WTC11 (cell line): Measurements from ENCODE around the gene AGPAT3. TPM values are rescaled to one million over a fixed set of nuclear protein-coding genes. Genes with fewer than 3 reads are reported as not detected.
"Not testable (repeated sequence)": the region's sequence is repeated elsewhere in the genome, so short reads cannot be mapped to it uniquely, and the experiment has no call there.

Source experiments
- ATAC-seq: fragments of 200-7000 bp; cut with Tn5 transposase; 2 replicates; pipeline ENCODE4 v1.10.0; 2021; ENCODE audit warnings: mild to moderate bottlenecking, moderate library complexity
- CTCF ChIA-PET: fragments of 300-600 bp; sonication (Branson Sonifier 250); formaldehyde crosslinking; loops from one replicate; lab custom pipeline; 2021; ENCODE audit warnings: antibody characterized with exemption; lab: Charles Lee
- POLR2A ChIA-PET: fragments of 350-600 bp; sonication (Branson Sonifier 250); formaldehyde crosslinking; loops from one replicate; lab custom pipeline; 2021; ENCODE audit warnings: antibody characterized with exemption; lab: Charles Lee
- DNase-seq: peaks from one replicate; pipeline ENCODE4 v3.0.0; 2021; ENCODE audit warnings: low spot score
- H3K27ac Mint-ChIP-seq: 2 replicates; pipeline ENCODE4 v1.8.0; 2021; ENCODE audit warnings: mixed read lengths
- H3K27me3 Mint-ChIP-seq: 2 replicates; pipeline ENCODE4 v1.8.0; 2021; ENCODE audit warnings: low read depth, mild to moderate bottlenecking, moderate library complexity, mixed read lengths
- H3K36me3 Mint-ChIP-seq: 2 replicates; pipeline ENCODE4 v1.8.0; 2021; ENCODE audit warnings: mixed read lengths
- H3K4me1 Mint-ChIP-seq: 2 replicates; pipeline ENCODE4 v1.8.0; 2022; ENCODE audit warnings: mixed read lengths
- H3K4me3 Mint-ChIP-seq: 2 replicates; pipeline ENCODE4 v1.8.0; 2021; ENCODE audit warnings: mild to moderate bottlenecking, moderate library complexity, mixed read lengths
- H3K9me3 Mint-ChIP-seq: 2 replicates; pipeline ENCODE4 v1.8.0; 2021; ENCODE audit warnings: mixed read lengths
- CREM ChIP-seq: sonication (generic); formaldehyde crosslinking; IDR thresholded peaks from 2 replicates; pipeline ENCODE4 v1.8.1; 2022; ENCODE audit warnings: mild to moderate bottlenecking, missing genetic modification reagents, moderate library complexity
- EMX1 ChIP-seq: fragments of 250-450 bp; sonication (Bioruptor Pico); IDR thresholded peaks from 2 replicates; pipeline ENCODE4 v1.8.0; 2021; ENCODE audit warnings: mild to moderate bottlenecking
- FOXK1 ChIP-seq: sonication (generic); formaldehyde crosslinking; IDR thresholded peaks from 2 replicates; pipeline ENCODE4 v1.8.0; 2022; ENCODE audit warnings: mild to moderate bottlenecking, moderate library complexity, missing genetic modification reagents
- GABPB1 ChIP-seq: sonication (generic); formaldehyde crosslinking; IDR thresholded peaks from 2 replicates; pipeline ENCODE4 v1.8.1; 2023; ENCODE audit warnings: mild to moderate bottlenecking, missing genetic modification reagents
- GRHL2 ChIP-seq: fragments of 250-450 bp; sonication (Bioruptor Pico); IDR thresholded peaks from 2 replicates; pipeline ENCODE4 v1.8.0; 2022; ENCODE audit warnings: mild to moderate bottlenecking, moderate library complexity; ENCODE audit not compliant: insufficient replicate concordance, severe bottlenecking
- HMGXB4 ChIP-seq: sonication (generic); formaldehyde crosslinking; IDR thresholded peaks from 2 replicates; pipeline ENCODE4 v1.8.1; 2023; ENCODE audit warnings: mild to moderate bottlenecking, moderate library complexity, missing genetic modification reagents
- IRF1 ChIP-seq: sonication (generic); formaldehyde crosslinking; IDR thresholded peaks from 2 replicates; pipeline ENCODE4 v1.8.0; 2023; ENCODE audit warnings: missing genetic modification reagents
- MXD4 ChIP-seq: fragments of 250-450 bp; sonication (Bioruptor Pico); IDR thresholded peaks from 2 replicates; pipeline ENCODE4 v1.8.0; 2021; ENCODE audit warnings: mild to moderate bottlenecking, moderate library complexity, borderline replicate concordance
- TEAD1 ChIP-seq: sonication (generic); formaldehyde crosslinking; IDR thresholded peaks from 2 replicates; pipeline ENCODE4 v1.8.0; 2022; ENCODE audit warnings: mild to moderate bottlenecking, missing genetic modification reagents
- TP53 ChIP-seq: sonication (generic); formaldehyde crosslinking; IDR thresholded peaks from 2 replicates; pipeline ENCODE4 v1.8.1; 2023; ENCODE audit warnings: mild to moderate bottlenecking, missing genetic modification reagents
- ZNF138 ChIP-seq: sonication (generic); formaldehyde crosslinking; conservative IDR thresholded peaks from 2 replicates; pipeline ENCODE4 v1.8.1; 2022; ENCODE audit warnings: mild to moderate bottlenecking, moderate library complexity, missing genetic modification reagents
- ZNF219 ChIP-seq: sonication (generic); formaldehyde crosslinking; IDR thresholded peaks from 2 replicates; pipeline ENCODE4 v1.8.0; 2023; ENCODE audit warnings: missing genetic modification reagents, mild to moderate bottlenecking, borderline replicate concordance
- total RNA-seq: library from RNA; stranded (reverse); gene quantifications from 3 replicates; pipeline ENCODE4 v1.2.3, GENCODE V29; 2021
- TF ChIP-seq, protein P1 (sequence below): fragments of 250-450 bp; sonication (Bioruptor Pico); IDR thresholded peaks from 2 replicates; pipeline ENCODE4 v1.9.0; 2021; ENCODE audit warnings: mild to moderate bottlenecking, borderline replicate concordance

Gene AGPAT3
- total RNA-seq, 1 experiment from 2014 or later: 5.6 TPM

DNA sequence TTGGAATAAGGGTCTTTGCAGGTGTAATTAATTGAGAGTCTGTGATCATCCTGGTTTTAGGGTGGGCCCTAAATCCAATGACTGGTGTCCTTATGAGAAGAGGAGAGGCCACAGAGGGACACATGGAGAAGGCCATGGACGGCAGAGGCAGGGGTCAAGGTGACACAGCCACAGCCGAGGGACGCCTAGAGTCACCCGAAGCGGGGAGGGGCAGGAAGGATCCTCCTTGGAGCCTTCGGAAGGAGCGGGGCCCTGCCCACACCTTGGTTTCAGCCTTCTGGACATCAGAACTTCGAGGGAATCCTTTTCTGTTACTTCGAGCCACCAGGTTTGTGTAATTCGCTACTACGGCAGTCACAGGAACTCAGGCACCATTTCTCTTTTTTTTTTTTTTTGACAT lies 44.6 kb upstream of the AGPAT3 start:
- POLR2A ChIA-PET: no interaction called here
- H3K9me3 Mint-ChIP-seq: peaks cover 7% of the 10 kb centered on the region

GRCh38 chr21:43822166-43822565 lies 42.9 kb upstream of the AGPAT3 start:
- peaks cover 14% of the 10 kb centered on the region; the same call in 1 of the 2 replicates for H3K36me3 Mint-ChIP-seq
- H3K27me3 Mint-ChIP-seq, H3K4me3 Mint-ChIP-seq, DNase-seq, H3K4me1 Mint-ChIP-seq, POLR2A ChIA-PET, H3K27ac Mint-ChIP-seq, CTCF ChIA-PET, H3K9me3 Mint-ChIP-seq, ATAC-seq: not testable (repeated sequence)

More for the DNA sequence above, 44.6 kb upstream of the AGPAT3 start:
- Mint-ChIP-seq H3K27me3 (no peaks in the 10 kb centered on the region), H3K27ac (no peak overlapping the region), H3K36me3 (peaks cover 14% of the 10 kb centered on the region; the same call in 1 of the 2 replicates), H3K4me1 (no peaks in the 10 kb centered on the region), H3K4me3 (no peak overlapping the region)
- no peak for TF ChIP-seq ZNF138 (CRISPR knock-in tag)
- DNase-seq (no peak), ATAC-seq (no peak)
- CTCF ChIA-PET: interaction anchor here (1.1 kb wide), 1 partner anchor 121 kb away, joined by 3 read pairs; no protein-coding TSS in a partner anchor

GRCh38 chr21:43822741-43823140 lies 42.3 kb upstream of the AGPAT3 start:
- not testable (repeated sequence) for ATAC-seq

GRCh38 chr21:43824333-43825241 lies 40.4 kb upstream of the AGPAT3 start:
- no peak for DNase-seq
- H3K27me3 Mint-ChIP-seq: no peaks in the 10 kb centered on the region
- TF ChIP-seq TP53 (CRISPR knock-in tag): no peak
- no peak for TF ChIP-seq ZNF219
- no peak for TF ChIP-seq HMGXB4 (CRISPR knock-in tag)
- TF ChIP-seq, all 79 proteins: peak for 0
- H3K9me3 Mint-ChIP-seq: no peaks in the 10 kb centered on the region
- H3K4me3 Mint-ChIP-seq: no peak overlapping the region
- ChIA-PET CTCF (interaction anchor here (2.2 to 3.0 kb wide), 3 partner anchors 8 to 115 kb away, joined by 8 to 15 read pairs (median 11); no protein-coding TSS in a partner anchor), POLR2A (no interaction called here)
- no peak overlapping the region for H3K27ac Mint-ChIP-seq
- H3K4me1 Mint-ChIP-seq: peaks cover 7% of the 10 kb centered on the region
- ATAC-seq: no peak
- H3K36me3 Mint-ChIP-seq: peaks cover 8% of the 10 kb centered on the region; the same call in 1 of the 2 replicates

More at GRCh38 chr21:43822741-43823140, 42.3 kb upstream of the AGPAT3 start:
- not testable (repeated sequence) for H3K4me3 Mint-ChIP-seq, H3K27me3 Mint-ChIP-seq, H3K27ac Mint-ChIP-seq, DNase-seq, H3K4me1 Mint-ChIP-seq, H3K9me3 Mint-ChIP-seq
- ChIA-PET POLR2A (interaction anchor here (0.6 kb wide), 1 partner anchor 44 kb away, joined by 3 read pairs; no protein-coding TSS in a partner anchor), CTCF (interaction anchor here (1.1 kb wide), 1 partner anchor 152 kb away, joined by 5 read pairs; no protein-coding TSS in a partner anchor)
- H3K36me3 Mint-ChIP-seq: peaks cover 14% of the 10 kb centered on the region; the same call in 1 of the 2 replicates

- Mint-ChIP-seq H3K4me3 (no peak overlapping the region), H3K27me3 (no peaks in the 10 kb centered on the region), H3K36me3 (peaks cover 3% of the 10 kb centered on the region; the same call in 1 of the 2 replicates), H3K9me3 (no peaks in the 10 kb centered on the region), H3K4me1 (peaks cover 7% of the 10 kb centered on the region), H3K27ac (no peak overlapping the region)
- no peak for DNase-seq
- POLR2A ChIA-PET: no interaction called here
- no peak for ATAC-seq
- CTCF ChIA-PET: interaction anchor here (0.6 to 3.0 kb wide), 9 partner anchors 7 to 148 kb away, joined by 3 to 15 read pairs (median 5); no protein-coding TSS in a partner anchor
- TF ChIP-seq CREM (CRISPR knock-in tag): no peak
- no peak for TF ChIP-seq MXD4 (CRISPR knock-in tag)
- TF ChIP-seq, protein P1, sequence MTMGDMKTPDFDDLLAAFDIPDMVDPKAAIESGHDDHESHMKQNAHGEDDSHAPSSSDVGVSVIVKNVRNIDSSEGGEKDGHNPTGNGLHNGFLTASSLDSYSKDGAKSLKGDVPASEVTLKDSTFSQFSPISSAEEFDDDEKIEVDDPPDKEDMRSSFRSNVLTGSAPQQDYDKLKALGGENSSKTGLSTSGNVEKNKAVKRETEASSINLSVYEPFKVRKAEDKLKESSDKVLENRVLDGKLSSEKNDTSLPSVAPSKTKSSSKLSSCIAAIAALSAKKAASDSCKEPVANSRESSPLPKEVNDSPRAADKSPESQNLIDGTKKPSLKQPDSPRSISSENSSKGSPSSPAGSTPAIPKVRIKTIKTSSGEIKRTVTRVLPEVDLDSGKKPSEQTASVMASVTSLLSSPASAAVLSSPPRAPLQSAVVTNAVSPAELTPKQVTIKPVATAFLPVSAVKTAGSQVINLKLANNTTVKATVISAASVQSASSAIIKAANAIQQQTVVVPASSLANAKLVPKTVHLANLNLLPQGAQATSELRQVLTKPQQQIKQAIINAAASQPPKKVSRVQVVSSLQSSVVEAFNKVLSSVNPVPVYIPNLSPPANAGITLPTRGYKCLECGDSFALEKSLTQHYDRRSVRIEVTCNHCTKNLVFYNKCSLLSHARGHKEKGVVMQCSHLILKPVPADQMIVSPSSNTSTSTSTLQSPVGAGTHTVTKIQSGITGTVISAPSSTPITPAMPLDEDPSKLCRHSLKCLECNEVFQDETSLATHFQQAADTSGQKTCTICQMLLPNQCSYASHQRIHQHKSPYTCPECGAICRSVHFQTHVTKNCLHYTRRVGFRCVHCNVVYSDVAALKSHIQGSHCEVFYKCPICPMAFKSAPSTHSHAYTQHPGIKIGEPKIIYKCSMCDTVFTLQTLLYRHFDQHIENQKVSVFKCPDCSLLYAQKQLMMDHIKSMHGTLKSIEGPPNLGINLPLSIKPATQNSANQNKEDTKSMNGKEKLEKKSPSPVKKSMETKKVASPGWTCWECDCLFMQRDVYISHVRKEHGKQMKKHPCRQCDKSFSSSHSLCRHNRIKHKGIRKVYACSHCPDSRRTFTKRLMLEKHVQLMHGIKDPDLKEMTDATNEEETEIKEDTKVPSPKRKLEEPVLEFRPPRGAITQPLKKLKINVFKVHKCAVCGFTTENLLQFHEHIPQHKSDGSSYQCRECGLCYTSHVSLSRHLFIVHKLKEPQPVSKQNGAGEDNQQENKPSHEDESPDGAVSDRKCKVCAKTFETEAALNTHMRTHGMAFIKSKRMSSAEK (CRISPR knock-in tag): no peak
- TF ChIP-seq FOXK1: no peak
- no peak for TF ChIP-seq ZNF138 (CRISPR knock-in tag)
- no peak for TF ChIP-seq GABPB1 (CRISPR knock-in tag)
- no peak for TF ChIP-seq TEAD1
- no peak for TF ChIP-seq GRHL2 (CRISPR knock-in tag)
- no peak for TF ChIP-seq EMX1 (CRISPR knock-in tag)
- TF ChIP-seq IRF1 (CRISPR knock-in tag): no peak
Measured at GRCh38 chr21:43825242-43825935, 39.6 kb upstream of the AGPAT3 start.
